Measurements from ENCODE around the gene SYT8.

DNA sequence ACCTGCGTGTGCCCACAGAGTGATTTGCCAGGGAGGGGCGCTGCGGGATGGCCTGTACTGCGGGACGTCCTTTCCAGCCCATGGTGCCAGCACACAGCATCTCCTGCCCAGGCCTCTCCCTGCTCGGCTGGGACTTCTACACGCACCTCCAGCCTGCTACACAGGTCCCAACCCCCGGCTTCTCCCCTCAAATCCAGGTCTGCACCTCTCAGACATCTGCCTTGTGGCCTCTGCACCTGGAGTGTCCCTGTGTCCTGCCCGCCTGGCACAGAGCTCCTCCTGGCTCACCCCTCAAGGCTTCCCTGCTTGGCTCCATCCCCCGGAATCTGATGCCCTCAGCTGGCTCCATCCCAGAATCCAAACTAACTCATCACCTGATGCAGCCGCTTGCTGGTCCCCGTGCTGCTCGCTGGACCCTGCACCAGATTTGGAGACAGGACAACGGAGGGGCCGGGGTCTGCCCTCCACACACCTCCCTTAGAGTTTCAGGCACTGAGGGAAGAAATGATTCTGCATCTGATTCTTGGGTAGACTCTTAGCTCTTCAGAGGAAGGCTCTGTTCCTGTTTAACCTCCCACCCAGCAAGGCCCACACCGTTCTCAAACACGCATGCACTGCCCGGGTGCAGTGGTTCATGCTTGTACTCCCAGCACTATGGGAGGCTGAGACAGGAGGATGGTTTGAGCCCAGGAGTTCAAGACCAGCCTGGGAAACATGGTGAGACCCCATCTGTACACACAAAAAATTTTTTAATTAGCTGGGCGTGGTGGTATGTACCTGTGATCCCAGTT lies 14.0 kb downstream of the SYT8 start:
- TF ChIP-seq CTCF (IDR thresholded peaks at IDR 0.05; ENCODE audit: poor library complexity, severe bottlenecking) (no peak), POLR2AphosphoS5 (IDR thresholded peaks at IDR 0.05) (no peak), EZH2 (IDR thresholded peaks at IDR 0.05; ENCODE audit: borderline replicate concordance, insufficient read depth, low read length, poor library complexity, severe bottlenecking) (no peak), REST (IDR thresholded peaks at IDR 0.05; ENCODE audit: borderline replicate concordance) (no peak), EP300 (conservative IDR thresholded peaks at IDR 0.05; ENCODE audit: poor library complexity, severe bottlenecking) (no peak)

Measured in neural cell (in vitro differentiated cells).